HG02610 (cell line): ENCODE measurements around the gene TAS2R8.
"Not testable (repeated sequence)": the region's sequence is repeated elsewhere in the genome, so short reads cannot be mapped to it uniquely, and the experiment has no call there.

Experiments used
- ATAC-seq: cut with Tn5 transposase; IDR thresholded peaks from one replicate; pipeline ENCODE4 v1.9.1; 2021; ENCODE audit warnings: mild to moderate bottlenecking, moderate library complexity; ENCODE audit not compliant: unreplicated experiment

TAS2R8 gene, protein sequence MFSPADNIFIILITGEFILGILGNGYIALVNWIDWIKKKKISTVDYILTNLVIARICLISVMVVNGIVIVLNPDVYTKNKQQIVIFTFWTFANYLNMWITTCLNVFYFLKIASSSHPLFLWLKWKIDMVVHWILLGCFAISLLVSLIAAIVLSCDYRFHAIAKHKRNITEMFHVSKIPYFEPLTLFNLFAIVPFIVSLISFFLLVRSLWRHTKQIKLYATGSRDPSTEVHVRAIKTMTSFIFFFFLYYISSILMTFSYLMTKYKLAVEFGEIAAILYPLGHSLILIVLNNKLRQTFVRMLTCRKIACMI

DNA sequence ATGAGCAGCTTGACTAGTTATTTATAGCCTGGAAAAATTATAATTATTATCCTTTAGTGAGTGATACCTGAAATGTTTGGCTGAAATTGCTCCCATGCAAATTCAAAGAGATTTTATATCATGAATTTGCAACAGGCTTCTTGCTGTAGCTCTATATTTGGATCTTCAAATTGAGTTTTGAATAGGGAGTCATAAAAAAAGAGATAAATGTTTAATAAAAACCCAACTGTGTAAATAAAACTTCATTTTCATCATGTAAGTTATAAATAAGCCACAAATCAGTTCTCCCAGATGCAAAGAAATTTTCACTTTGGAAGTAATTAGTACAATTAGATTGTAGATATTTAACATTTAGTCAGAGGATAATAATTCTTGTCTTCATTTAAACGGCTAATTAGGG lies at the start of gene TAS2R8:
Gene TAS2R8 (minus strand): TSS at position 101 of the 400 bp plus-strand sequence. CDS start 306 bp downstream, outside the sequence.
- no peak for ATAC-seq

DNA sequence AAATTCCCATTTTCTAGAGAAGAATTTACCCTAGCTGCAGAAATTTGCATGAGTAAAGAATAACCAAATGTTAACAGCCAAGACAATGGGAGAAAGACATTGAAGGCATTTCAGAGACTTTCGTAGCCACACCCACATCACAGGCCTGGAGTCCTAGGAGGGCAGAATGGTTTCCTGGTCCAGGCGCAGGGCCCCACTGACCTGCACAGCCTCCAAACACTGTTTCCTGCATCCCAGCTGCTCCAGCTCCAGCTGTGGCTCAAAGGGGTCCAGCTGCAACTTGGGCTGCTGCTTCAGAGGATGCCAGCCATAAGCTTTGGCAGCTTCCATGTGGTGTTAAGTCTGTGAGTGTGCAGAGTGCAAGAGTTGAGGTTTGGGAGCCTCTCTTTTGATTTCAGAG lies 48.7 kb upstream of the TAS2R8 start:
- no peak for ATAC-seq

DNA sequence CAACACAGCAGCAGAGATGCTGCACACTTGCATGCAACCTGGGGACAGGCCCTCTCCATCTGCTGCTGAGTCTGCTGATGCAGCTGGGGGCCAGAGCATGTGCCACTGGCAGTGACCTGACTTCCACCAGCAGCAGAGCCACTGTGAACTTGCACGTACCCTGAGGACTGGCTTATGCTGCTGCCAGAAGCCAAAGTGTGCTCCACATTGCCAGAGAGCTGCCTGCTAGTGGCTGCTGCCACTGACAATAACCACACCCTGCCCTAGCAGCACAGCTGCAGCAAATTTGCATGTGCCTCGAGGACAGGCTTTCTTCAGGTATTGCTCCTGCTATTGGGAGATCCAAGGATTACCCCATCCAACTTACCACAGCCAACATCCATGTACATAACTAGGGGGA lies 46.7 kb upstream of the TAS2R8 start:
- ATAC-seq = no peak

DNA sequence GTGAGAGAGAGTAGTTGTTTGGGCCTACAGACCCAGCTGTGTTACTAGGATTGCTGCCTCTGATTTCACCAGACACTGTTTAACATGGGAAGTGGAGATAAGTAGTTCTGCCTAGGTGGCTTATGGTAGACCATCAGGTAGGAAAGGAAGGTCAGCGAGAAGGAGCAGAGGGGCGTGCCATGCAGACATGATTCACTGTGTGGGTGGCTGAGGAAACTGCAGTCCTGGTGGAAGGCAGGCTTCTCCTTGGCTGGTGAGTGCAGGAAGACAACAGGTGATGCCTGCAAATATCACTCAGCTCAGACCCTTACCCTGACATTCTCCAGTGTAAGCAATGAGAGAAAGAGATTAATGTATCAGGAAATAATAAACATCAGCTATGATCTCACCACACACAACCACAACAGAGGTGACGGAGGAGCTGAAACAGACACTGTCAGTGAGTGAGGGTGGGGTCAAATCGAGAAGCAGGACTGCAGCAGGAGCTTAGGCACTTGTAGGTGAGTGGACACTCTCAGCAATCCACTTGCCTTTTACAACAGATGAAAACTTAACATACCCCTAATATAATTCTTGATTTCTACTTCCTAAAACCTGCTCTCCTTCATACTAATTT lies 44.3 kb upstream of the TAS2R8 start:
- ATAC-seq = no peak

DNA sequence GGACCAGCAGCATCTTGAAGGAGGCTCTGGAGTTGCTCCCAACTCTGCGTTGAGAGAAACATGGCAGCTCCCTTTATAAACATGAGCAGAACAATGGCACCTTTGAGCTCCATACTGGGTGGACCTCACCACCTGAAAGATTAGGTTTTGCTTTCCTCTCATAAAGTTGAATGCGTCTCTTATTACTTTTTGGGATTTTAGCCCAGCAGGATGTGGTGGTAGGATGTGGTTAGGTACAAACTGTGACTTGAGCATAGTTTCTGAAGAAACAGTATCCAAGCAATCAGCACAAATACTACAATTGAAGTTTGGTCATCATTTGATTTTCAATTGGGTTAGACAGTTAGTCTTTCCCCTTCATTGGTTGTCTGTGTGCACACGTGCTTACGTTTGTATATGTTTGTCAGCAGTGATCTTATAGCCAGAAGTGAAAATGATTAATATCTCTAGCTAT lies 42.4 kb upstream of the TAS2R8 start, which contains the start of gene PRR4:
Gene PRR4 (minus strand): TSS at position 51 of the 454 bp plus-strand sequence. CDS start 38 bp downstream, at position 13.
- ATAC-seq = no peak

DNA sequence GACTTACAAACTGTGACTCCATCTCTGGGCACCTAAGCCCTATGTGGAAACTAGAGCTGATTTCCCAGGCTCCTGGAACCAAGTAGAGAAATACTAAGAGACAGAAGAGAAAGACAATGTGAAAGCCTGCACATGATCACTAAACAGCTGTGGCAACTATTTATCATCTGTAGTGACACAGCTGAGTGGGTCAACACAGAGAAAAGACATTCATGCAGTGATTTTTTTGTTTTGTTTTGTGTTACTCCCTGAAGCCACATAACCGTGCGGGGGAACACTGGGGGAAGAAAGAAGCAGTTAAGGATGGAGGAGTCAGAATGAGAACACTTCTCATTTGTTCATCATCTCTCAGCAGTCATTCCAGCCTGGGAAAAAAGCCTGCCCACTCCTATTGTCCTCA lies 40.7 kb upstream of the TAS2R8 start:
- no peak for ATAC-seq

DNA sequence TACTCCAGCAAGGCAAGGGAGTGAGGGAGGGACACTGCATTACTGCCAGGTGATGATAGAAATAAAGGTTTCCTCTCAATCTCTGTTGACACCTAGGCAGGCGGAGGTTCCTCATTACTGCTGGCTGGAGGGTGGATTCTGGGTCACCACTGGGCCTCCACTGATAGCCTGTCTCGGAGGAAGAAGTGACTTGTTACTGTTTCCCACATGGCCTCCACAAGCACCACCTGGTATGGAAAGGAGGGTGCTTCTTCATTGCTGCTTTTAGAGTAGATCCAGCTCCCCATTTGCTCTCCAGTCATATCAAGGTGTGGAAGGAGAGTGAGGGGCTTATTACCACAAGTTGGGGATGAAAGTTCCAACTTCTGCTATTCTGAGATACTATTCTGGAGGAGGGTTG lies 35.8 kb upstream of the TAS2R8 start:
- ATAC-seq = no peak

DNA sequence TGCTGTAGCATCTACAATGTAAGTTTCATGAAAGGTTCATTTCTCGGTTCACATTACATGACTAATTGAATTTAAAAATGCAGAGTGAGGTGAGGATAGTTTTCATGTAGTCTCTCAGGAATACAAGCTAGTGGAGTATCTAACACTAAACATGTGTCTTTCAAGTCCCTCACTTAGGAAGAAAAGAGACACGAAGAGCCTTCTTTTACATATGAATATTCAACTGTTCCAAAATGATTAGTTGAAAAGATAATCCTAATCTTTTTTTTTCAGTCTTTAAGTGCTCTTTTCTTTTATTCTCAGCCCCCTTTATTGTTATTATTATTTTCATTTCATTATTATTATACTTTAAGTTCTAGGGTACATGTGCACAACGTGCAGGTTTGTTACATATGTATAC lies 31.4 kb upstream of the TAS2R8 start:
- no peak for ATAC-seq

DNA sequence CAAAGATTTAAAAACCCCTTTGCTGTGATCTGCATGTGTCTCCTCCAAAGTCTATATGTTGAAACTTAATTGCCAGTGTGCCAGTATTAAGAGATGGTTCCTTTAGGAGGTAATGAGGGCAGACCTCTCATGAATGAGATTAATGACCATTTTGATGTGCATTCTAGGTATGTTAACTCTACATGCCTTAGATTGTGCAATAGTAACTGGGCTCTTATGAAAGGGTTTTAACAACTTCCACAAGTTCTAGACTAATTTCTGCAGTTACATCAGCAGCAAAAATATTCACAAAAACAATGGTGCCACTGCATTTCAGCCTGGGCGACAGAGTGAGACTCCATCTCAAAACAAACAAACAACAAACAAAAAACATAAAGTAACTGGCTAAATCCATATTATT lies 22.9 kb upstream of the TAS2R8 start:
- no peak for ATAC-seq

DNA sequence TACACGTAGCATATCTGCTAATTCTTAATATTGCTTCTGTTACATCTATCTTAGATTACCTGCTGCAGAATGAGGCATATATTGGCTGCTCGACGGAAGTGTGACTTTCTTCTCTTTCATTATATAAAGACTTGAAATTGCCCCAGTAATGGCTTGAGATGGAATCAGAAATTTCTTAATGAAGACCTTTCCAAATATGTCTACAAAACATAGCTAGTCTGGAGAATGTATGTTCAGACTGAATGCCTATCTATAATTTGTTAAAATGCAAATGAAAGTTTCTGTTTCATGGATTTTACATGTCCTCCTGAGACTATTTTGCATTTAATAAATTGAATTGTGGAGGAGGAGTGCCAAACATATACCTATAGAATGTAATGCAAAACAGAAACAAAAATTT lies 19.2 kb upstream of the TAS2R8 start, which contains the start of gene TAS2R10:
Gene TAS2R10 (minus strand): TSS at position 101 of the 400 bp plus-strand sequence. CDS start 89 bp downstream, at position 12.
- no peak for ATAC-seq

DNA sequence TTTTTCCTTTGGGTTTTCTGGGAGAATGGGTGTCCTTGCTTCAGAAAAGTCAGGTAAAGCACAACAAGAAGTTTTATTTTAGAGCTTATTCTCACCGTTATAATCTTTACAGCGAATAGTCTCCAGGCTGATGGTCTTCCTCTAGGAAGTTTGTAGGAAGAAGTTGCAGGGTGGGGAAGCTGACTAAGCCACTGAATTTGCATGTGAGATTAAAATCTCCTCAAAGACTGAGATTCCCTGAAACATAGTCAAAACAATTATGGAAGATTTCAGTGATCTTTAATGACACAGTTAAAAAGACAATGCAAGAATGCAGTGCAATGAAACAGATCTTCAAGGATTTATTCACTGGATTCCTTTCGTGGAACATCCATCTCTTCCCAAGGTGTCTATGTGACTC lies 17.9 kb upstream of the TAS2R8 start:
- ATAC-seq = no peak

DNA sequence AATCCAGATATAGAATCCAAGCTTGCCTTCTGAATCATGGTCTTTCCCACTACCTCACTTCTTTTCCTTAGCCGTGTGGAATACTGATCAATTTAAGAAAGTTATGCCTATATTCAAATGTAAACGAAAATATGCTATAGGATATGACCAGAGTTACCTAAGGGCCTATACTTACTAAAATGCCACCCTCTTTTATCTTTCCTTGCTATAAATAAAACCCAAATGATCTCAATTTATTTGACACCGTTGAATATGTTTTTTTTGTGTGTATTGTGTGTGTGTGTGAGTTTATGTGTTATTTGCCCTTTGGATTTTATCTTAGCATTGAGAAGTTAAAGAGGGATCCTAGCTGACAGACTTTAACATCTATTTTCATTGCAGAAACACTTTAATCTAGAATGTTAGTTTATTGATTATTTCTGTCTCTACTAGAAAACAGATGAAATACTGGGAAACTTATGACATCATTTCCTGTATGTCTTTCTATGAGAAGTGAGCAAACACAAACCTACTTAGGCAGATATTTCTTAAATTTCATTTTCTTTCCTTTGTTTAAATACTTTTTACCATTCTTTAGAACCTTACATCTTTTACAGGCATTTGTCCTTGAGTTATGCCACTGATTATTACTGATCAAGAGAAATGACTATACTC lies 4.9 kb upstream of the TAS2R8 start:
- no peak for ATAC-seq

DNA sequence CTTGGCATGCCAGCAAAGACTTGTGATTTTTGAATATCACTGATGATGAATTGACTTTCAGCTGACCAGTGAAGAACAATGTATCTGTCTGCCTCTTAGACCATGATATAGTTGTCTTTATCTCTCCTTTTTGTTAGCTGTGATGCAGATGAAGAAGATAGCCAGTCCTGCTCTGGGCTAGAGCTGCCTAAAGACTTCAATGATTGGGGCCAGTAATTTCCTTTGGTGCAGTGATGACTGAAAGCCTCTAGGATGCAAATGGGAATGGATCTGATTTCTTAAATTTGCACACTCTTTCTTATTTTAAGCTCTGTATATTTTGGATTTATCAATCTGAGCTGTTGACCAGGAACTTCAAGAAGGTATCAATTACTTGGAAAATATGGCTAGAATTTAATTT lies 3.0 kb upstream of the TAS2R8 start, which contains the start of gene TAS2R9:
Gene TAS2R9 (minus strand): TSS at position 101 of the 400 bp plus-strand sequence. CDS start 93 bp downstream, at position 8.
- no peak for ATAC-seq

DNA sequence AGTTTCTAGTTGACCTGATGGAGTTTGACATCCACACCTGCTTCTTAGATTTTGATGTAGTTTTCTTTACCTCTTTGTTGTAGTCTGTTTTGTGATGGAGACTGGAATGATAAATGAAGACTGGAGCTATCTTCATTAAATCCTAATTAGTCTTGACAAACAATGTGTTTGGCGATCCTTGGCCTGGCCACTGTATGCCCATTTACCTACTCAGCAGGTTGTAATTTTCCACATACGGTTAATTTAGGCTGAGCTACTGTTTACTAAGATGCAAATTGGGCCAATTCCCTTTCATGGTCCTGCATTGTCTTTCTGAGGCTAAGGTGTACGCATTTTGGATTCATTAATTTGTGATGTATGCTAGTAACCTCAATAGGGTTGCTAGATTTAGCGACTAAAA lies 4.5 kb downstream of the TAS2R8 start, which contains the start of gene TAS2R7:
Gene TAS2R7 (minus strand): TSS at position 41 of the 400 bp plus-strand sequence. CDS start 57 bp downstream, outside the sequence.
- no peak for ATAC-seq

DNA sequence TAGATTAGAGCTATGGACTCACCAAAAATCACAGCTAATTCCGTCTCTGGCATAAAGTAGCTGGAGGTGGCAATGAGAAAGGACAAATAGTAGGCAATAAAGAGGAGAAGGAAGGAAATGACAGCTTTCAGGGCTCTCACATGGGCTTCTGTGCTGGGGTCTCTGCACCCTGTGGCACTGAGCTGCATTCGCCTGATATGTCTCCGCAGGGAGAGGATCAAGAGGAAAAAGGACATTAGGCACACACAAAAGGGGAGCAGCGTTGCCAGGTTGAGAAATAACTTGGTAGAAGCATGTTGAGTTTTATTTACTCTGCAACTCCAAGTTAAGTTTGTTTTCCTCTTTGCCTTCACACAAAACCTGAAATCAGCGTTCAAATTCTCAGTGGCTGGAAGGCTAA lies 5.3 kb downstream of the TAS2R8 start:
- ATAC-seq = no peak

DNA sequence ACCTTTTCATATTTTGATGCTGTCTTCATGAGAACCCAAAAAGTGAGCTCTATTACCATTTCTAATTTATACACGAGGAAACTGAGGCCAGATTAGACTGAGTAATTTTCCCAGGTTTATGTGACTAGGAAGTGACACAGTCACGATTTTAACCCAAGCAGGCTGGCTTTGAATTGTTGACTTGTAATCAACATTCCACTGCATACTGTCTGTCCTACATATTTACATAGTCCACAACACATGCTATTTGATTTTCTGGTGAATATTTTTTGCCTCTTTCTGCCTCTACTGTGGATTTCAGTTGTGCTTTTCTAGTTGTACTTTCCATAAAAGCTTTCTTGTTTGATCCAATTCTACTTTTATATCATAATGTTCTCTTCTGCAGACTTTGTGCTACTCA lies 12.9 kb downstream of the TAS2R8 start:
- no peak for ATAC-seq

DNA sequence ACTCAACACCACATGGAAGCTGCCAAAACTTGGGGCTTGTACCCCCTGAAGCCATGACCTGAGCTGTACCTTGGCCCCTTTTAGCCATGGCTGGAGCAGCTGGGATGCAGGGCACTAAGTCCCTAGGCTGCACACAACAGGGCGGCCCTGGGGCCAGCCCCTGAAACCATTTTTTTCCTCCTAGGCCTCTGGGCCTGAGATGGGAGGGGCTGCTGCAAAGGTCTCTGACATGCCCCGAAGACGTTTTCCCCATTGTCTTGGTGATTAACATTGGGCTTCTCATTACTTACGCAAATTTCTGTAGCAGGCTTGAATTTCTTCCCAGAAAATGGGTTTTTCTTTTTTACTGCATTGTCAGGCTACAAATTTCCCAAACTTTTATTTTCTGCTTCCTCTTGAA lies 15.3 kb downstream of the TAS2R8 start:
- ATAC-seq = not testable (repeated sequence)

DNA sequence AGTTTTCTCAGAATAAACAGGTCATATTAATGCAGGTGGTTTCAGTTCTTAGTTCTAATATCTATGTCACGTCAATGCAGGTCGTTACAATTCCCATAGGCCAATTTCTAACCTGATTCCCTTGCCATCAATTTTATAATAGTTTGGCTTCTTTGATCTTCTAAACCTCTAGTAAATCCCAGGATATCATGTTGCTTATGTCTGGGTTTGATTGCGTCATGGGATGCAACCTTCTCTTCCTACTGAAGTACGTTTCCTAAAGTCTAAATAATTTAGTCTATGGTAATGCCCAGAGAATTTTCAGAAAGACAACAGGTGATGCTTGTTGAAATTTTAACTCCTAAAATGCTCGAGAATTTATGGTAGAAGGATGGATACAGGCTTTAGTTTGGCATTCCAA lies 23.8 kb downstream of the TAS2R8 start:
- no peak for ATAC-seq

DNA sequence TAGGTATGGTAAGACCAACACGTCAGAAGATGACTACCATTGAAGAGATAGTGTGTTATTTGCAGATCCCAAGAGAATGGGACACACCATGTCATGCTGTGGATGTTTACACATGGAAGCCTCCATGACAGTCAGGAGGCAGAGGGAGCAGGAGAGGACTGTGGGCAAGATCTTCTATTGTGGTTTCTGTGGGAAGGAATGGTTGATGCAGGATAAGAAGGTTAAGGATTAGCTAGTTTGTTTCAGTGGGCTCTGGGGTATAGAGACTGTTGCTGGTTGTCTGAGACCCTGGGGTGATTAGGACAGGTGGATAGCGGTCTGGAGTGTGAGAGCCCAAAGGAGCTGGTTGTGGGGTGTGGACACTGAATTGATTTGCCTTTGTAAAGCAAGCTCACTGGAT lies 28.0 kb downstream of the TAS2R8 start:
- no peak for ATAC-seq

DNA sequence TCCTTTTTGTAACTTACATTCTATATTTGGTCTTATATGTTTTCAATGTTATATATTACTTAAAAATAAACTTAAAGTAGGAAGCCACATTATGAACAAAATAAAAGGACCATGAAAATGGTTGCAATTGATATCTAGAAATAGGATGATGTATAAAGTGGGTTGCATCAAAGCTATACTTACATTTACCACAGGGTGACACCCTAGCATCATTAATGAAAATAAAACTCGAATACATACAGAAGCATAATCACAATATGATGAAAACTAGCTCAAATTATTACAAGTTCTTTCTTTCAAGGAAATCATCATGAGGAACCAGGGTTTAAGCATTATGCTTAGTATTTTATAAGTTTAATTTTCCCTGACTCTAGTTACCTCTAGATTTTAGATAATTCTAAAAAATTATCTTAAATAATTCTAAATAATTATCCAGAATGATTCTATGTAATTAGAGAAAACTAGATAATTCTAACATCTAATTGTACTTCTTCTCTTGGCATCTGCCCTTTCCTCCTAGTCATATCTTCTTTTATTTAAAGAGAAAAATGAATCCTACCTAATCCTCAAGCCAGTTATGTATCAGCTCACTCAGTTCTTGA lies 35.9 kb downstream of the TAS2R8 start:
- ATAC-seq = no peak

DNA sequence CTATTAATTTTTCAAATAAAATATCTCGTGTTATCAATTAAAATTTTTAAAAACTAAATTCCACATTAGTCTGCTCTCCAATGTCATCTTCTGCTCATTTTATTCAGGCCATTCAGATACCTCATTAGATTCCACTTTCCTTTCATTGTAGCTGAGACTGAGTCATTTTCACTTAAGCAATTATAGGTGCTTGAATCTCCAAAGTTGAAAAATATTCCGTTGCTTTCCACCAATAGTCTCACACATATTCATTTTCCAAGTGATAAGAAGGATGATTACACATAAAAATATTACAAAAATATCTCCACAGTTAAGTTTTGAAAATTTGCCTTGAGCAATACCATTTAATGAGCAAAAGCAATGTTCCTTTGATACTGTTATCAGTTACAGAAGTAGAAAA lies 47.4 kb downstream of the TAS2R8 start:
- no peak for ATAC-seq
